HG03139 (cell line): Measurements from ENCODE around the gene CCDC121.
"Not testable (repeated sequence)": the region's sequence is repeated elsewhere in the genome, so short reads cannot be mapped to it uniquely, and the experiment has no call there.

Experiments used
- ATAC-seq: cut with Tn5 transposase; IDR thresholded peaks from one replicate; pipeline ENCODE4 v1.9.1; 2021; ENCODE audit not compliant: unreplicated experiment

The CCDC121 gene

DNA sequence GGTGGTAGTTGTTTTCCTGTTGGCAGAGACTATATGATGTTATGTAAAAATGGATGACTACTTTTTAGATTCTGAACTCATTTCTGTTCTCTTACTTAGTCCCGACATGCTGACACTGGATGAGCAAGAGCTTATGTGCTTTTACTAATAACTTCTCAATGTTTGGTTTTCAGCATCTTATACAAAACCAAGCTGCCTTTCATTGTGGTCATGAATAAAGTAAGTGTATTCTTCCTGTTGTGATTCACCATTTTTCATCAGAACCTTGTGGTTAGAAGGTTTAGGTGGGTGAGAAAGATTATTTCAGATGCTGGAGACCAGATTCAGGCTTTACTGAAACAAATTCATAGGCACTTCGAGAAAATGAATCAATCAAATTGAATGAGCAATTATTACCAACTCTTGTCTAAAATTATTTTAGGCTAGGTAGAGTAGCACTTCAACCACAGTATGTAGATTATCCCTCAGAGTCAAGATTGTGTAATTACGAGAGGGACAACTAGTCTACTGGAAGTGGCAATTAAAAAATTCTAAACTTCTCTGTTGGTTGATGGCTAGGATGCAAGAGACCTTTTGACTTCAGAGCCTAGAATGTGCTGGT lies 9.3 kb upstream of the CCDC121 start:
- no peak for ATAC-seq

- no peak for ATAC-seq
Measured at GRCh38 chr2:27636766-27637165, 8.0 kb upstream of the CCDC121 start.

DNA sequence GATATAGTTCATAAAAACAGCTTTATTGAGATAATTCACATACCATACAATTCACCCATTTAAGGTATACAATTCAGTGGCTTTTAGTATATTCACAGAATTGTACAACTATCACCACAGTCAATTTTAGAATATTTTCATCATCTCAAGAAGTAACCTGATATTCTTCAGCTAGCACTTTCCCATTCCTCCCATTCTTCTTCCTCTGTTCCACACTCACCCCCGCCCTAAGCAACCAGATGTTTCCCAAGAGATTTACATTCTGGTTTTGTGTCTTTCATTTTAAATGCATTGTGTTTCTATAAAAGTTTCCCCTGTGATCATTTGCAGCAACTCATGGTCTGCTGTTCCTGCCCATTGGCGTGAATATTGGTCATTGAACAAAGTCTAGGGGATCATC lies 5.5 kb upstream of the CCDC121 start:
- no peak for ATAC-seq

GRCh38 chr2:27630257-27630656 lies 1.4 kb upstream of the CCDC121 start:
- not testable (repeated sequence) for ATAC-seq

DNA sequence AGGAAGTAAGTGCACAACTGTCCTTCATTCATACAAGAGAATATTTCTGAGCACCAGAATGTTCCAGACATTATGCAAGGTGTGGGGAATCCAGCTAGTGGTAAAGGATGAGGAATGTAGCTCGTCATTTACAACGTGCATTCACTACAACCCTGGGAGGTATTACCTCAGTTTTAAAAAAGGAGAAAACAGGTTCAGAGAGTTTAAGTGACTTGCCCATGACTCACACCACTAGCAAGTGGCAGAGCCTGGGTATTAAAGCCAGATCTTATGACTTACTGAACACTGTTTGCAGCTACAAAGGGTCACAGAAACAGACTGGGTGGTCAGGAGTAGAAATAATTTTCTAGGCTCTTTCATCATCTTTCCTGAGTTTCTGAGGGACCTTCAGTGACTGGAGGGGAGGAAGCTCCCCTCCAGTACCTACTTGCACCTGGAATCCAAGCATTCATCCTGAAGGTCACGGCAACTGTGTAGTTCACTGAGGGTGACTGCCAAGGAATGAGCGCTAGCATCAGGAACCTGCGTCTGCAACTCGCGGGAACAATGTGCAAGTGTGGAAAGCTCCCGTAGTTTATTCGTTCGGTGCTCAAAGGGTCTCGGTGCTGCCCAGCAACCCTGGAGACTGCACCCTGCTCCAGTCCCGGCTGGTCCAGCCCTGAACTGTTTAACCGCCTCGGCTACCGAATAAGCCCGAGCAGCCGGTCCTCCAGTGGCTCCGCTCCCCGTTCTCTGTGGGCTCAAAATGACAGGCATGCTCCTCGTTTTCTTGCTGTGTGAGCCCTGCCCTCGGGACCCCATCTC lies 647 bp downstream of the CCDC121 start:
- ATAC-seq = no peak

DNA sequence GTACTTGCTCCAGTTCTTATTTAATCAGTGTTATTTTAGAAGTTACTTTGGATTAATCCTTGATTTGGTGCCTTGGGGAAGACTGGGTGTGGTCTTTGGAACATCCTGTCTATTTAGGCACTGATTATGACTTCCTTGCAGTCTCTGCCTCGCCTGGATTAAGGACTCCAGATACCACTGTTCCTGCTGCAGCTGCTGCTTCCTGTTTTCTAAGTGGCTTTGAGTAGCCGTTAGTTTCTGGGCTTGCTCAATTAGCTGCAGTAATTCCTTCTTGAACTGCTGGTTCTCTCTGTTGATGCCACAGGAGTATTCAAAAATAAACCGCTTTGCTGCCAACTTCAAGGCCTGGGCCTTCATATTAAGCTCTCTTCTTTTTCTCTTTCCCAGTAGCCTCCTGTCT lies 1.9 kb downstream of the CCDC121 start:
- ATAC-seq = not testable (repeated sequence)

- ATAC-seq = not testable (repeated sequence)
Measured at GRCh38 chr2:27626323-27626722, 2.5 kb downstream of the CCDC121 start.

DNA sequence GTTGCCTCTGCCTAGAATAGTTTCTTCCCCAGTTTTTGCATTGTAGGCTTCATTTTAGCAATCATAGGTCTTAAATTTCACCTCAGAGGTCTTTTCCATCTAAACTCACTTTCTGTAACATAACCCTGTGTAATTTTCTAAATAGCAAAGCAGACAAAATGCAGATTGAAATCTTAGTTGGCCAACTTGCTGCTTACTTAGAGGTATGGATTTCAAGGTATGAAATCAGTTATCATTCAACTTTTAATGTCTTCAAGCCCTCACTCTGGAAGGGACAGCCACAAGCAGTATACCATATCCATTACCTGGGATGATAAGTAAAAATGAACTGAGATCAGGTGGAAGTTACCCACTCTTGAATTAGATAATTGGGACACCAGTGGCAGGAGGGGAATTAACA lies 3.9 kb downstream of the CCDC121 start:
- no peak for ATAC-seq

GRCh38 chr2:27622921-27623384 lies 5.9 kb downstream of the CCDC121 start:
- ATAC-seq = no peak

- ATAC-seq = no peak
Measured at GRCh38 chr2:27621524-27621923, 7.3 kb downstream of the CCDC121 start.

DNA sequence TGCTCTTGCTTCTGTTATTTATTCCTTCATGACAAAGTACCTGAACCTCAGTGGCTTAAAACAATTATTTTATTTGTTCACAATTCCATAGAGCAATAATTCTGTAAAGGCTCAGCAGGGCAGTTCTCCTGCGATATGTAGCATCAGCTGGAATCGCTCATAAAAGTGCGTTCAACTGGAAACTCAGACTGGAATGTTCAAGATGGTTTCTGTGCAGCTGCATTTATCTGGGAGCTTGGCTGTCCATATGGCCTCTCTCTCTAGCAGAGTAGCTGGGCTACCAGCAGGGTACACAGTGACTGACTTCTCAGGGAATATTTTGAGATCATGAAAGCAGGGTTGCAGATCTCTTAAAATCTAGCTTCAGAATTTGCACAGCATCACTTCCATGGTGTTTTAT lies 13.5 kb downstream of the CCDC121 start:
- ATAC-seq = no peak

GRCh38 chr2:27613985-27614384 lies 14.8 kb downstream of the CCDC121 start:
- ATAC-seq = no peak

DNA sequence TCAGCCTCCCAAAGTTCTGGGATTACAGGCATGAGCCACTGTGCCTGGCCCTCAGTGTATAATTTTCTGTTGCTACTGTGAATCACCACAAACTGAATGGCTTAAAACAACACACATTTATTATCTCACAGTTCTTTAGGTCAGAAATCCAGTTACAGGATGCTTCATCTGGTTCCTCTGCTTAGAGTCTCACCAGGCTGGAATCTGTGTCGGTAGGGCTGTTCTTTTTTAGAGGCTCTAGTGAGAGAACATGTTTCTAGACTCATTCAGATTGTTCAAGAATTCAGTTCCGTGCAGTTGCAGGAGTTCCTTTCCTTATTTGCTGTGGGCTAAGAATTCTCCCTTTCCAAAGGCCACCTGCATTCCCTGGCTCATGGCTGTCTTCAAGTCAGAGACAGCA lies 22.2 kb downstream of the CCDC121 start:
- no peak for ATAC-seq

GRCh38 chr2:27596627-27597026 lies 32.2 kb downstream of the CCDC121 start:
- no peak for ATAC-seq

DNA sequence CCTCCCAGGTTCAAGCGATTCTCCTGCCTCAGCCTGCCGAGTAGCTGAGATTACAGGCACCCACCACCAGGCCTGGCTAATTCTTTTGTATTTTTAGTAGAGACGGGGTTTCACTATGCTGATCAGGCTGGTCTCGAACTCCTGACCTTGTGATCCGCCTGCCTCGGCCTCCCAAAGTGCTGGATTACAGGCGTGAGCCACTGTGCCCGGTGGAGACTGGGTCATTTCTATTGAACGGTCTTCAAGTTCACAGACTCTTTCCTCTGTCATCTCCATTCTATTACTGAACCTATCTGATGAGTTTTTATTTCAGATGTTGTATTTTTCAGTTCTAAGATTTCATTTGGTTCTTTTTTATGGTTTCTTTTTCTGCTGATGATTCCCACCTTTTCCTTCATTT lies 33.4 kb downstream of the CCDC121 start:
- not testable (repeated sequence) for ATAC-seq

GRCh38 chr2:27594020-27594703 lies 34.6 kb downstream of the CCDC121 start:
- ATAC-seq = not testable (repeated sequence)

GRCh38 chr2:27593240-27593639 lies 35.6 kb downstream of the CCDC121 start:
- ATAC-seq = no peak

GRCh38 chr2:27591745-27592144 lies 37.1 kb downstream of the CCDC121 start:
- no peak for ATAC-seq

- no peak for ATAC-seq
Measured at GRCh38 chr2:27588308-27588707, 40.5 kb downstream of the CCDC121 start.

DNA sequence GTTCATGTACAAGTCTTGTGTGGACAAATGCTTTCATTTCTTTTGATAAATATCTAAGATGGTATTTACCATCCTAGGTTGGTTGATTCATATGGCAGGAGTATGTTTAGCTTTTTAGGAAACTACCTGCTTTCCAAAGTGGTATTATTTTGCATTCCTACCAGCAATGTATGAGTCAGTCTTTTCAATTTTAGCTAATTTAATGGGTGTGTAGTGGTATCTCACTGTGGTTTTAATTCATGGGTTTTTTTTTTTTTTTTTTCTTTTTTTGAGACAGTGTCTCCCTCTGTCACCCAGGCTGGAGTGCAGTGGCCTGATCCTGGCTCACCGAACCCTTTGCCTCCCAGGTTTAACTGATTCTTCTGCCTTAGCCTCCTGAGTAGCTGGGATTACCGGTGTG lies 41.8 kb downstream of the CCDC121 start:
- no peak for ATAC-seq

DNA sequence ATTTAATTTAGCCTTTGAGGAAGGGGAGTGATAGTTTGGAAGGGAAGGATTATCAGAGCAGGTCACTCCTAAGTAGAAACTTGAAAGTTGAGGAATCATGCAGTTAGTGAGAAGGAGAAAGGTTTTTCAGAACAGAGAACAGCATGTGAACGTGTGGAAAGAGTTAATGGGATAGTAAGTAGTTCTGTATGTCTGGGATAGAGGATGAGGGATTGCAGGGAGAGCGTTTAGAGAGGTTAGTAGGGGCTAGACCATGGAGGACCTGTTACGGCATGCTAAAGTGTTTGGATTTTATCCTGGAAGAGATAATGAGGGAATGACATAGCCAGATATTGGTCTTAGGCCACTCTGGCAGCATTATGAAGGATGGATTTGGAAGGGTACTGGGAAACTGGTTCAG lies 44.2 kb downstream of the CCDC121 start:
- ATAC-seq = no peak

- no peak for ATAC-seq
Measured at GRCh38 chr2:27583390-27583915, 45.4 kb downstream of the CCDC121 start.
